ENCODE measurements around the gene LMAN1L.

Gene LMAN1L

GRCh38 chr15:74824976-74825375 lies 12.3 kb downstream of the LMAN1L start:
- no peak for TF ChIP-seq TAF1 (IDR thresholded peaks at IDR 0.05; ENCODE audit: borderline replicate concordance, insufficient read depth, low read length)
- TF ChIP-seq FOXP2 (optimal IDR thresholded peaks at IDR 0.05; ENCODE audit: borderline replicate concordance, extremely low read depth, extremely low read length, insufficient read depth), result no peak
- no peak for TF ChIP-seq SIN3A (IDR thresholded peaks at IDR 0.05; ENCODE audit: borderline replicate concordance, insufficient read depth, low read length)
- no peak for TF ChIP-seq POLR2AphosphoS5 (IDR thresholded peaks at IDR 0.05; ENCODE audit: low read depth, low read length)
- no peak; a peak in 1 of 4 replicates for TF ChIP-seq REST (IDR thresholded peaks at IDR 0.05; ENCODE audit: insufficient read depth in 1 of 2, low read depth in 2 of 2, low read length in 2 of 2)

GRCh38 chr15:74825866-74826265 lies 13.2 kb downstream of the LMAN1L start:
- no peak for TF ChIP-seq POLR2AphosphoS5 (IDR thresholded peaks at IDR 0.05; ENCODE audit: low read depth, low read length)
- no peak for TF ChIP-seq TAF1 (IDR thresholded peaks at IDR 0.05; ENCODE audit: borderline replicate concordance, insufficient read depth, low read length)
- no peak for TF ChIP-seq FOXP2 (optimal IDR thresholded peaks at IDR 0.05; ENCODE audit: borderline replicate concordance, extremely low read depth, extremely low read length, insufficient read depth)
- TF ChIP-seq REST (IDR thresholded peaks at IDR 0.05; ENCODE audit: insufficient read depth in 1 of 2, low read depth in 2 of 2, low read length in 2 of 2), result no peak
- TF ChIP-seq SIN3A (IDR thresholded peaks at IDR 0.05; ENCODE audit: borderline replicate concordance, insufficient read depth, low read length), result no peak

GRCh38 chr15:74826364-74826819 lies 13.8 kb downstream of the LMAN1L start, which contains the start of gene CPLX3:
TSS of gene CPLX3 (plus strand) at chr15:74826627. CDS start at chr15:74826704, 77 bp downstream.
- TF ChIP-seq REST (IDR thresholded peaks at IDR 0.05; ENCODE audit: insufficient read depth in 1 of 2, low read depth in 2 of 2, low read length in 2 of 2) (peak; percentile 91 to 92), SIN3A (IDR thresholded peaks at IDR 0.05; ENCODE audit: borderline replicate concordance, insufficient read depth, low read length) (no peak)

- TF ChIP-seq TAF1 (IDR thresholded peaks at IDR 0.05; ENCODE audit: borderline replicate concordance, insufficient read depth, low read length) (no peak), POLR2AphosphoS5 (IDR thresholded peaks at IDR 0.05; ENCODE audit: low read depth, low read length) (no peak), REST (IDR thresholded peaks at IDR 0.05; ENCODE audit: insufficient read depth in 1 of 2, low read depth in 2 of 2, low read length in 2 of 2) (no peak), SIN3A (IDR thresholded peaks at IDR 0.05; ENCODE audit: borderline replicate concordance, insufficient read depth, low read length) (no peak)
These were observed 14.3 kb downstream of the LMAN1L start for GRCh38 chr15:74826921-74827320.

GRCh38 chr15:74827614-74828013 lies 15.0 kb downstream of the LMAN1L start:
- TF ChIP-seq REST (IDR thresholded peaks at IDR 0.05; ENCODE audit: insufficient read depth in 1 of 2, low read depth in 2 of 2, low read length in 2 of 2) (no peak), TAF1 (IDR thresholded peaks at IDR 0.05; ENCODE audit: borderline replicate concordance, insufficient read depth, low read length) (no peak), FOXP2 (optimal IDR thresholded peaks at IDR 0.05; ENCODE audit: borderline replicate concordance, extremely low read depth, extremely low read length, insufficient read depth) (no peak), SIN3A (IDR thresholded peaks at IDR 0.05; ENCODE audit: borderline replicate concordance, insufficient read depth, low read length) (no peak), POLR2AphosphoS5 (IDR thresholded peaks at IDR 0.05; ENCODE audit: low read depth, low read length) (no peak)
